DMS153 (cell line): ENCODE results near the gene RAB7B.
A peak's percentile ranks its signal among the peaks of the same experiment; 100 is the strongest.

Source experiments
- DNase-seq: peaks from one replicate; lab custom pipeline; 2025; lab: John Stamatoyannopoulos, UW

The RAB7B gene

DNA sequence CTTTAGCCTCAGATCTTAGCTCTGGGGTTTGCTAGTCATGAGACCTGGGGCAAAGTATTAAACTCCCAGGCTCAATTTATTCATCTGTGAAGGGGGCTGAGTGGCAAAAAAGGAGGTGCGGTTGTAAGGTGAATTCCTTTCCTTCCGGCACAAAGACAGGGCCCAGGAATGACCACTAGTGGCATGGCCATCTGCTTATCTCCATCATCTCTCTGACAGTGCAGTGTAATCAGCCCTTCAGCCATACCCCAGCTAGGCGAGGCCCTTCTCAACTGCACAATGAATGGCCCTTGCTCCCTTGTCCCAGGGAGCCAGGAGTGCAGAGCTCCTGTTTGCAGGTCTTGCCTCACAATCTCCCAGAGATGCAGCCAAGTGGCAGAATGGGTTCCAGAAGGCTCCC is 54.3 kb downstream of the RAB7B start:
- DNase-seq, result no peak

DNA sequence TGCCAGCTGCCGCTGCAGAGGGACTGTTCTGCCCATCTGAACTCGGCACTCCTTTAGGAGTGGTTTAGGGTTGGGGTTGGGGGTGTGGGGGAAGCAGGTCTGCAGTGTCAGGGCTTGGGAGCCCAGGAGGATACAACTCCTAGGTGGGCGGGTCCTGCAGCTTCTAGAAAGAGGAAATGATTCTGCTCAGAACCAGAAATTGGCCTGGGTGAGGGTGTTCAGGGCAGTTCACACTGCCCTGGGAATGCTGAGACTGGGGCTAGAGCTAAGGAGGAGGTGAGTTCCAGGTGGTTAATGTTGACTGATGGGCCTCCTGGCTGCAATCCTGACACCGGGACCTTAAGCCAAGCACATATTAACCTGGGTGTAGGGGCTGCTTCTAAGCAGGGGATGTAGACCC is 55.2 kb downstream of the RAB7B start:
- DNase-seq, result no peak

DNA sequence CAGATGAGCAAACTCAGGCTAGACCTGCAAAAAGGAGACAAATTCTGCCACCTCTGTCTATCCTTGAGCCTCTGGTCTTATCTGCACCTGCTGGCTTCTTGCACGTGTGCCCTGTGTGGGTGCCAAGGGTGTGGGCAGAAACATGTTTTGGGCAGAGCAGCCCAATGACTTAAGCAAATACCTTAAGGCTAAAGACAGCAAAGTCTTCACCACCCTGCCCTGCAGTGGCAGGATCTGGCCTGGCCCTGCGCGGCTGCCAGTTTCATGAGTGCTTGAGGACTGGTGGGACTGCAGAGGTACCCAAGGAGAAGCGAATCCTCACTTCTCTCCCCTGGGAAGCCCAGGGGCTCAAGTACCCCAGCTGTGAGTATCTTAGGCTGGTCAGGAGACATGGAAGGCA is 56.2 kb downstream of the RAB7B start:
- DNase-seq, result no peak

DNA sequence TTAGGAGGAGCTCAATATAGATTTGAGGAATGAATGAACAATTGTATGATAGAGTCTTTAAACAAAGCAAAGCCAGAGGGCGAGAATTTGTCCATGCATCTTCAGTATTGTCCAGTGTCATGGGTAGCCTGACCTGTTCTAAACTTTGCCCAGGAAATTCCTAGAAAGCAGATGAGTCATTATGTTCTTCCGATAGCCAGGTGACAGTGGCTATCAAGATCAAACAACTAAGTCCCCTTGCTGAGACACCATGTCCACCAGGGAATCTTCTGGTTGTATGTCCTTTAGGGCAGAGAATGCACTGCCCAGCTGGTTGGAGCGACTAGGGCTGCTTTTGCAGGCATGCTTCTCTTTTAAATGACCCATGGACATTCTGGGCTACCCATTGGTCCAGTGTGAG is 58.1 kb downstream of the RAB7B start:
- no peak for DNase-seq

DNA sequence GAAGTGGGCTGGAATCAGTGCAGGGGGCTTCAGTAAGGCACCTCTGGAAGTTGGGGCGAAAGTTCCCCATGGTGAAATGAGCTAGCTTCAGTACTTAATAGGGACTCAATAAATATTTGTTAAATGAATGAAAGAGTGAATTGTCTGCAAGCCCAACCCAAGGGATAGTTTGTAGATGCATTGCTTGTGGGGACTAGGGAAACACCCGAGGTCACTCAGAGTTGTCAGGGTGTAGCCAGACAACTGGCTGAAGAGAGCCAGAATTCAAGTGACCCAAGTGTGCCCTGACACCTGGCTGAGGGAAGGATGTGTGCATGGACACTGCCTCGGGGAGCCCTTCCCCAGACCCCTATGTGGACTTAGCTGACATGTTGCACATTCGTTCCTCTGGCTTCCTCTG is 58.7 kb downstream of the RAB7B start:
- no peak for DNase-seq

DNA sequence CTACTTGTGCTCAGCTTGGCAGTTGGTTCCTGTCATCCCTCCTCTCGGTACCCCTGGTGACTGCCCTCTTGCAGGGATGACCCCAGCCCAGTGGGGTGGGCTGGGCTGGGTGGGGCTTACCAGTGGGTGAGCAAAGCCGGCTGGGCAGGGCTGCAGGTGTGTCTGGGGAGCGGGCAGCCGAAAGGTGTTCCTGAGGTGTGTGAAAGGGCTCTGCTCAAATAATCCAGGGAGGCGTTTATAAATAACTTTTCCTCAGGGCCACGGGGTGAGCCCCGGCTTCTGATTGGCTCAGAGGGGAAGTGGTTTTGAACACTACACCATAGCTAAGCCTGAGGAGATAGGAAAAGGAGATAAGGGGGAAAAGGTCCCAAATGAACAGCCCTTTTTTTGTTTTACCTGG is 60.0 kb downstream of the RAB7B start, which contains the start of gene SLC26A9:
TSS of gene SLC26A9 (minus strand) at position 212 of the 400 bp plus-strand sequence. CDS start 7,636 bp downstream, outside the sequence.
- DNase-seq, result no peak

DNA sequence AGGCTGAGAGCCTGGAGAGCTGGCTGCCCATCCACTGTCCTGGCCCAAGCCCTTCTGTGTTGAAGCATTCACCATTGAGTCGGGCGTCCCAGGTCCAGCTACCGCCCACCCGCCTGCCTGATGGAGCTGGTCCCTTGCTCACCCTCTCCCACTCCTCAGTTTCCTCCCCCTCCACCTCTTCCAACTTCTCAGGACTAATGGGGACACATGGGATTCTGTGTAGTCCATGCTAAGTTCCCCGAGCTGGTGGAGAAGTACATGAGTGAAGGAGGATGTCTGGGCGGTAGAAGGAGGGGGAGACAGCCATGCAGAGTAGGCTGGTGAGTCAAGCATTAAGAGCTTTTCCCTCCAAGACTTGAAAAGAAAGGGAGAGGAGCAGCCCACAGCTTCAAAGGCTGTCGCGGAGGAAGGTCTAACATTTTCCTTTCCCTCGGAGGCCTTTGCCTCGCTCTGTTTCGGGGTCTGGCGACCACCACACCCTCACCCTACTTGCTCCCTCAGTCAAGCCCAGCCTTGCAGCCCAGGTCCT is 60.5 kb downstream of the RAB7B start:
- DNase-seq, result no peak

DNA sequence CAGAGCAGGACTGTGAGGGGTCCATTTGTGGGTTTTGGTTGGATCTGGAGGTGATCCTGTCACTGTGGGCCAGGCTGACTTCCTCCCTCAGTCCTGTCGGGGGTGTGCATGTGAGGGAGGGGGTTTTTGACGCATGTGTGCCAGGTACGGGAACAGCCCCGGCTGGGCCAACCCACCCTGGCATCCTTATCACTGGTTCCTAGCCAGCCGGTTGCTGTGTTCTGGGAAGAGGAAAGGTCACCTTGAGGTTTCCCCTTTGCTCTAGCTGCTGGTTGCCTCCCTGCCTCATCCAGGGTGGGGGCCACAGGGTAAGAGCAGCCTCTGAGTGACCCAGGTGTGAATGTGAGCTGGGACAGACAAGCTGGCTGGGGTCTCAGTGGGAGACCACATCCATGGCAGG is 62.5 kb downstream of the RAB7B start:
- DNase-seq, result no peak

DNA sequence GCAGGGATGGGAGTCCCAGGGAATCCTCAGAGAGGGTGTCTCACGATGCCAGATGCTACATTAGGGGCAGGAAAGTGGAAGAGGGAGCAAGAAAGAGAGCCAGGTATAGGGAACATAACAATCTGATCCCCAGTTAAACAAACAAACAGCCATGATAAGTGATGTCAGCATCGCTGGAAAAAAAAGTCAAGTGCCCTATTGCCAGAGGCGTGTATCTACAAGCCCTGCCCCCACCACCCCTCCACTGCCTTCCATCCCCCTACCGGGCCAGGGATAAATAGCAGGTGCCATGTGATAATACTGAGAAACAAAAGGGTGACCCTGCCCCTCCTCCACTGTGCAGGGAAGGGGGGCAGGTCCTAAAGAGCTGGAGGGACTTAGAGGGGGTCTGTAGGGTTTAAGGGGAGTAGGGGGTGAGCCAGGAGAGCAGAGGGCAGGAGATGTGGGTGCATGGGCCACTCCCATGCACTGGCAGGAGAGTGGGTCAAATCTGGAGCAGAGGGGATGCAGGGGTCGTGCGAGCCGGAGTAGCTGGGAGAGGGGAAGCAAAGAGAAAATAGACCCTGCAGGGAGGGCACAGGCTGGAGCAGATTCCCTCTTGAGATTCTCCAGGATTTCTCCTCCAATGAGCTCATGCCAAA is 63.4 kb downstream of the RAB7B start:
- peak; percentile 98 for DNase-seq

DNA sequence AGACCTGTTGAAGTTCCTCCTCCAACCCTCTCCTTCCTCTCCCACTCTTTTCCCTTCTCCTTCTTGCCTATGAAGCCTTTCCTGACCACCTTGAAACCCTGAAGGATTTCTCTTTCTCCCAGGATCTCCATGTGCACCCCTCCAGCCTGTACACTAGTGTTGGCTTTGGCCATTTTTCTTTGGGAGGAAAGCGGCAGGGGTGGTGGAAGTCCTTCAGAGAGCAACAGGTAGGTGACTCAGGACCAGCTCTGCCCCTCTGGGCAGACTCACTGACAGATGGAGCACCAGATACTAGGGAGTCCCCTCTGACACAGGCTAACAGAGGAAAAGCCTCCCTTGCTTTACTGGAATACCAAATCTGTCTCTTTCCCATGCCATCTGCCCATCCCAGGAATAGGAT is 64.5 kb downstream of the RAB7B start:
- DNase-seq, result no peak

DNA sequence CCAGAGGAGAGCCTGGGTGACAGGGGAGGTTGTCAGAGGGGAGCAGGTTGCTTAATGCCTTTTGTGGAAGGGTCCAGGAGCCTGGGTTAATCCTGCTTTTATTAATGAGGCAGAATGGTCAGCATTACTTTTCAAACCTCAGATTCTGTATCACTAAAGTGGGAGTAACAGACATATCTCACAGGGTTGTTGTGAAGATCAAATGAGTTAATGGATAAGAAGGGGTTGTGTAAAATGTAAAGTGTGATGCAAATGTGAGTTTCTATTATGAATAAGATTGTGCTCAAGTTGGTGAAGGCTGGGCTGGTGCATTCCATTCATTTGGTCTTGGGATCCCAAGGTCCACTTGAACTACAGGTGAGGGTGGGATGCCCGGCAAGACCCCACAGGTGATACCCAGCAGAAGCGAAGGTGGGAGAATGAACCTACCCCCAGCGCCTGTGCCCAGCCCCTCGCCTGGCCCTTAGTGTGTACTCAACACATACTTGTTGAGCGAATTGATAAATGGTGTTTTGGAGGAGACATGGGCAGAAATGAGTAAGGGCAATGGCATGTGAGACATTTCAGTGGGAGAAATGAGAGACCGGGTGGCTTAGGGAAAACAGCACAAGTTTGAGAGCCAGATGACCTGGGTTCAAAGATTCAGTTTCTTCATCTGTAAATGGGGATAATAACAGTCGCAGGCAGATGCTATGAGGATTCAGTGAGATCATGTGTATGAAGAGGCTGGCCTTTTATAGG is 66.2 kb downstream of the RAB7B start:
- no peak for DNase-seq

DNA sequence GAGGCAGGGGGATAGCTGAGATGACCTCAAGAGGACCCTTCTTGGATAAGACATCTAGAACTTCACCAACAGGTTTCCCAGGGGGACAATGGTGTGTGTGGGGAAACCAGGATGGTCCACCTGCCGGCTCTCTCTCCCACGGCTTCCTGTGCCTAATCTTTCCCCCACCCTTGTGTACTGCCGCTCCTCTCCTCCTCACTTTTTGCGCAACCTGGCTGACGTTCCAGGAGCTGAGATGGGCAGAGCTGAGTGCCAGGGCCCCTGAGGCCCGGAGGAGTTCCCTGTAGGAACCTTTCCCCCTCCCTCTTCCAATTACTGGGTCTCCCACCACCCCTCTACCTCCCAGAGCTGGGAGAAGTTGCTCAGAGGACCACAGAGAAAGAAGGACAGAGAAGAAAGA is 66.9 kb downstream of the RAB7B start:
- DNase-seq, result no peak

DNA sequence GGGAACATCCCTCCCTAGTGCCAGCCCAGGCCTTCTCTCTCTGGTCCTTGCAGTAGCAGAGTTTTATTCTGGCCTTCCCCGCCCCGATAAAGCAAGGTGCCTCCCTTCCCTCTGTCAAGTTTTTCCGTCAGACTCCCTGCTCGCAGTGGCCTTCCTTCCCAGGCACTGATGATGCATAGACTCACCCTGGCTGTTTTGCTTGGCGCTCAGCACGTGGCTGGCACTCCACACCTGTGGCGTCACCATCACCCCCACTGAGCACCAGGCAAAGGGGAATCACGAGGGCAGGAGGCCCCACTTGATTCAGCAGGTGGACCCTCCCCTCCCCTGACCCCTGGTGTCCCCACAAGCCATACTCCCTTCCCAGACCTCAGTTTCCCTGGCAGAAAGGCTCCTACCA is 67.3 kb downstream of the RAB7B start:
- no peak for DNase-seq

DNA sequence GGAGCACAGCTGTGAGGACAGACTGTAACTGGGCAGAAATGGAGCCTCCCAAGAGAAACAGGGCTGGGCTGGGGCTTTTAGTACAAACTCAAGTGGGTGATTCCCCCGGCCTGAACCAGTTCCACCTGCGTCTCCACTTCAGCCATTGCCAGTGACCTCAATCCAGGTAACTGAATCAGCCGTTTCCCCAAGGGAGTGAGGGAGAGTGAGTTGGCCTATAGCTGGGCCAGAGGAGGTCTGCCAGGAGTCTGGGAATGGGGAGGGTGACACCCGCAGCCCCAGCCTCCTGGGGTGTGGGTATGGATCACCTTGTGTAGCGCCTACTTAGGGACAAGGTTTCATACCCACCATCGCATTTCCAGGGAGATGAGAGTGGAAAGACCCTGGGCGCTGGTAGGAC is 68.4 kb downstream of the RAB7B start:
- peak; percentile 90 for DNase-seq

DNA sequence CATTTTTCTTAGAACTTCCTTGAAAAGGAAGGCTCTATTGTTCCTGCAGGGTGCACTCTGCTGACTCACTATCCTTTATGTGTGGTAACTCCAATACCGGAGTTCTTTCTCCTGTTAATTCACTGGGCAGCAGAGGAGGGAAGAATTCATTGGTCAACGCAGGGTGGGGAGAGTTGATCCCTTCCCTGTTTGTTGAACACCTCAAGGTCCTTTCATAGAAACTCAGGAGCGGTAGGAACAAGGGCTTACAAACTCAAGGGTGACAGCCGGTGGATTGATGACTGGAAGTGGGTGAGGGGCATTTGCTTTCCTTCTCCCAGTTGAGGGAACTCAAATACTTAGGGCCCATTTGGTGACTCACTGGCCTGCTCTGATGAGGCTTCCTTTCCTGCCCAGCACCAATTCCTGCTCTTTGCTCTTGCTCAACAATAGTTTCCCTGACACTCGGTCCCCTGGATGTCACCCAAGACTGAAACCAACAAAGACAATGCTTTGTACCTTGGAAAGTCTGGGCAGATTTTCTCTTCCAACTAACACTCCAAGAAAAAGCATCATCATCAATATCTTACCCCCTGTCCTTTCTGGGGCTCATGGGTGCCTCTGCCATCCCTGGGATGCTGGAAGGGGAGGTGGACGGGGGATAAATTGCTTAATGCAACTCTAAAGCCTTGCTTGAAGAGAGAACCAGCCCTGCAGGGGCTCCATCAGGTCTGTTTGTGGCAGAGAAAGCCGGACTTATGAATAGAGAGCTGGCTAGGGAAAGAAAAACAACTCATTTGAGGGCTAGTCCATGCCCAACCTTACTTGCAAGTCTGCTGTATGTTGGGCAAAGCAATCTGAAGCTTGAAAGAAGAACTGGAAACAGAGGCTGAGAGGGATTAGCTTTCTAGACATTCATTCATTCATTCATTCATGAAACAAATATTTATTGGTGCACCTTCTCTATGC is 69.2 kb downstream of the RAB7B start:
- peak; percentile 70 for DNase-seq

DNA sequence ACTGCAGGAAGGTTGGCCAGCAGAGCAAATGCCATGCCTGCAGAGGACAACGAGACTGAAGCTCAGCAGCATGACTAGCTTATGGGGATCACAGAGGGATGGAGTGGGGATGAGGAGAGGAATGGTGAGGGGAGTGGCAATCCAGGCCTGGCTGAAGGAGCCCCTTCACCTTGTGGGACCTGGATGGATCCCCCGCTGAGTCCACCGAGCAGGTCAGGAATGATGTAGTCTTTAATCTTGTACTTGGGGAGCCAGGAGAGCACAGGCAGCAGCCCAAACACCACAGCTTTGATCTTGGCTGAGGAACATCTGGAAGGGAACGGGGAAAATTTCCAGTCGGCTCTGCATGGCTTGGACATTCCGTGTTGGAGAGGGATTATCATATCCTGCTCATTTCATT is 70.4 kb downstream of the RAB7B start:
- DNase-seq, result no peak

DNA sequence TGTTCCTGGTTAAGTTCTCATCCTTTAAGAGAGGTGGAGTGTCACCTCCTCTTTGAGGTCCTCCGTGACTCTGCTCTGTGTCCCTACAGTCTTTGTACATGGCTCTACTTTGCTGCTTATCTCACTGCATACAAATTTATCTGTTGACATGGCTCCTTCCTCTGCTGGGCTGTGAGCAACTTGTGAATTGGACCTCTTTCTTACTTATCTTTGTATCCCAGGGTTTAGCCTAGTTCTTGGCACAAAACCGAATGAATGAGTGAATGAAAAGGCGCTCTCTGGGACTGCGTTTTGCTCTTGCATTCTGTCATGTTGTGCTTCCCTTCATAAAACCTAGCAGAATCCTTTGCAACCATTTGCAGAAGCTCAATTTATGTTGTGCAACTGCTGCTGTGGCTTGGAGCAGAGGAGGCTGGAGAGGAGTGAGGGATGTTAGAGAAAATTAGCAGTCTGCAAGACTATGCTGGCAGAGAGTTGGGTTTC is 72.4 kb downstream of the RAB7B start:
- no peak for DNase-seq

DNA sequence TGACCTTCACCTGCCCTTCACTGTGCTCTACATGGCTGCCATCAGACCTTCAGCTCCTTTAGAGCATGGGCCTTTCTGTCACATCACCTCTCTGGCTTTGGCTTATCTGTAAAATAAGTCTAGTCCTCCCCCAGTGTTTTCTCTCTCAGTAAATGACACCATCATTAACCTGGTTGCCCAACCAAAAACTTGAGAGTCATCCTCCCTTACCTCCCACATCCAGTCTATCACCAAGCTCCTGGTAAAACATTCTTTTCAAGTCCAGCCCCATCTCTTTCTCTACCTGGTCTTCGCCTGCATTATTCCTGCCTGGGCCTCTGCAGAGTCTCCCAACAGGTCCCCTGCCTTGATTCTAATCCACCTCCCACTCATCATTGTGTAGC is 73.0 kb downstream of the RAB7B start:
- DNase-seq, result no peak

DNA sequence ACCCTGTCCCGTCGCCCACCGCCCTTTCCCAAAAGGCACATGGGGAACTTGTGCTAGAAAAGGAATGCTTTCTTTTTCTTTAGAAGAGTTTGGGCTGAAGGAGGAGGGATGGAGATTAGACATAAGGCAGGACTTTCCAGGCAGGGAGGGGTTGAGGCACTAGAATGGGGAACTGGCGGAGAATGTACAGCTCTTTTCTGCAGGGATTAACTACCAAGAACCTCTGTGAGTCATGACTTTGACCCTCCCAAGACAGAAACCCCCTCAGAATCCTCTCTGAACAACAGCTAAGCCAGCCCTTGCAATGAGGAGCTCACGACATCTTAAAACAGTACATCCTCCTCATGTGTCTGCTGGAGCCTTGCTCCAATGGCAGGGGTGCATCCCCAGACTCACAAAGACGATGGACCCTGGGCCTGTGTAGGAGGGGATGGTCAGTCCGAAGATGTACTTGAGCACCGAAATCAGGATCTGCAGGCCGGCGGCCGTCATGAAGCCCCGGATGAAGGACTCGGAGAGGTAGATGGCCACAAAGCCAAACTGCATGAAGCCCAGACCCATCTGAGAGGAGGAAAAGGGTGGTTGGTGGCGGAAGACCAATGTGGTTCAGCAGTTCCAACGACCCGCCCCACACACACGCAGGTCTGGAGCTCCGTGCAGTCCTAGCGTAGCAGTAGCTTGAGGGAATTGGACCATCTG is 73.5 kb downstream of the RAB7B start:
- DNase-seq, result no peak

DNA sequence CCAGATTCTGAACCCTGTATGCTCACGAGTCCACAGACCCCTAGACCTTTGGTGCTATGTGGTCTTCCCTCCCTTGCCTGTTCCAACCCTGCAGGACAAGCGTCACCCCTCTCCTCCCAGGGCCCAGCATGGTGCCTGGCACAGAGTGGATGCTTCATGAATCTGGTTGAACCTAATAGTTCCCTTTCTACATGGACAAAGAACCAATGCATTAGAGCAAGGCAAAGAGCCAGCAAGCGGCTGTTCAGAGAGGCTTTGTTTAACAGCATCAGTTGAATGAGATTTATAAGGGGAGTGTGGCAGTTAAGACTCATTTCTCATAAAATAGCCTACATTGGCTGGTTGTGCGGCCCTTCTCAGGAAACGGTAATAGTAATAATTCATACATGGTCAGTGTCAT is 74.9 kb downstream of the RAB7B start:
- no peak for DNase-seq

DNA sequence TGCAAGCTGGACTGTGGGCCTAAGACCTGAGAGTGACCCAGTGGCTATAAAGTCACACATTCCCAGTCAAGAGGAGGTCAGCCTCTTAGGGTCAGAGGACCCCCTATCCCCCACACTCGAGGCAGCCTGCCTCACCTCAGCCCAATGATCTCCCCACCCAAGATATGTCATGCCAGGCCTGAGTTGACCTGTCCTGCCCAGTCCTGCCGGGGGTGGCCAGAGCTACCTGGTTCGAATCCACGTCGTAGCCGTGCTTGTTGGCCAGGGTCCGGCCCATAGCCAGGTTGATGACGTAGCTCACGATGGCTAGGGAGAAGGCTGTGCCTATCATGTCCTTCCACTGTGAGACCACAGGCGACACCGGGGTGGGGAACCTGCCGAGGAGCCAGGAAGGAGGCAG is 75.5 kb downstream of the RAB7B start:
- no peak for DNase-seq

DNA sequence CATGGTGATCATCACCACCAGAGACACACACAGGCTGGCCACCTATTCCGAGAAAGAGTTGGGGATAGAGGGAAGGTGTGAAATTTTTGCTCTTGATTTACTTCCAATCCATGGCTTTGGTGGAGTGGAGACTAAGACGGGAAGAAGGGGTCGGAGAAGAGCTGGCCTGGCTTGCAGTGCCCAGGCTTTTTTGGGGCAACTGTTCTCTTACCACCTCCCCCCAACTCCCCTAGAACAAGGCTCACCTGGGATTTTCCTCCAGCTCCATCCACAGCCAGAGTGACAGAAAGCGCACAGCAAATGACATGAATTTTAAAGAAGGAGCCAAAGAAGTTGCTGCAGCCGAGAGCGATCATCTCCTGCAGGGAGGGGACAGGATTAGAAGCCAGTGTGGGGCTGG is 75.9 kb downstream of the RAB7B start:
- DNase-seq, result no peak
